Upper lobe of left lung (tissue), 4 donors: ENCODE results near the gene PTPRN2.

Source experiments
- CTCF ChIP-seq, 6 experiments: fragments of 450-650 bp in 4 of 6; fragments of 200-600 bp in 2 of 6; sonication (generic) in 2 of 6; IDR thresholded peaks; one replicate each; pipeline ENCODE4 v1.5.1; 2016 to 2019; ENCODE audit warnings: antibody characterized with exemption in 6 of 6
- POLR2AphosphoS5 ChIP-seq, 2 donors: sonication (generic); formaldehyde crosslinking; IDR thresholded peaks; one replicate each; pipeline ENCODE4 v1.5.1; 2017; ENCODE audit warnings: antibody characterized with exemption in 2 of 2

GRCh38 chr7:157753713-157754415 is 833.8 kb downstream of the PTPRN2 start:
- no peak for TF ChIP-seq POLR2AphosphoS5 (IDR thresholded peaks at IDR 0.05)
- no peak for TF ChIP-seq CTCF (IDR thresholded peaks at IDR 0.05)
